Activated CD8-positive, alpha-beta memory T cell treated with anti-CD3 and anti-CD28 coated beads for 36 hours (primary cell): Measurements from ENCODE around the gene RABGGTA. TPM values are rescaled to one million over a fixed set of nuclear protein-coding genes. Genes with fewer than 3 reads are reported as not detected.

Experiments used
- CTCF ChIA-PET: fragments of 350-600 bp; sonication (Branson Sonifier 250); formaldehyde crosslinking; loops from one replicate; lab custom pipeline; 2021; ENCODE audit warnings: antibody characterized with exemption; lab: Charles Lee
- POLR2A ChIA-PET: fragments of 350-600 bp; sonication (Branson Sonifier 250); formaldehyde crosslinking; loops from one replicate; lab custom pipeline; 2021; ENCODE audit warnings: antibody characterized with exemption; lab: Charles Lee
- total RNA-seq, 2 experiments: library from RNA; stranded (reverse); gene quantifications; one replicate each; pipeline ENCODE4 v1.2.3, GENCODE V29; 2021

Gene RABGGTA
- total RNA-seq, 2 experiments from 2014 or later = 33.0 to 37.9 TPM

DNA sequence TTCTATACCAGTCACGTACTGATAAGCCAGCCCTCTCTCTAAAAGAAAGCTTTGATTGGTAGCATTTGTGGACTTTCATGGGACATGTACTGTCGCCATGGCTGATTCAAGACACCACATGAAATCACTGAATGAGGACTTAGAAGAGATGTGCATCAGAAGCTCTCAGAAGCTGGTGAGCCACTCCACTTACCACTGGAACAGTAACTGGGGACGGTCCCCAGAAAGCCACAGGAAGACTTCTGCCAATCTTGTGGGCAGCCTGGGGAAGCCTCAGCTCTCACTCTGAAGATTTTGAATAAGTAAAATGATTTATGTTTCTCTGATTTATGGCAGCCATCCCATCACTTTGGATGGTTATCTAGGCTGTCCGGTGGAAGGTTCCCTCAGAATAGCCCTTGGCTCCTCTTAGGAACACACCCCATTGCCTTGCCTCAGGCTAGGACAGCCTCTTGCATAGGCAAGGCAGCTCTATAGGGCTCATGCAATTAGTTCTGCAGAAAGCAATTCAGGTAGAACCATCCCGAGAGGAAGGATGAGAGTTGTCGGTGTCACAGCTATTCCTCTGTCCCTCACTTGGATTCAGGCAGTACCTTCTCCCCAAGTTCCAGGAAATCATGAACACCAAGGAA lies 18.4 kb upstream of the RABGGTA start:
- ChIA-PET CTCF (interaction anchor here (0.8 to 3.7 kb wide), 7 partner anchors 10 to 47 kb away, joined by 3 to 18 read pairs (median 4); partner anchors contain the start of genes DHRS1, NOP9, RABGGTA and TINF2), POLR2A (interaction anchor here (0.6 to 2.0 kb wide), 4 partner anchors 15 to 75 kb away, joined by 3 to 18 read pairs (median 7); no protein-coding TSS in a partner anchor)

DNA sequence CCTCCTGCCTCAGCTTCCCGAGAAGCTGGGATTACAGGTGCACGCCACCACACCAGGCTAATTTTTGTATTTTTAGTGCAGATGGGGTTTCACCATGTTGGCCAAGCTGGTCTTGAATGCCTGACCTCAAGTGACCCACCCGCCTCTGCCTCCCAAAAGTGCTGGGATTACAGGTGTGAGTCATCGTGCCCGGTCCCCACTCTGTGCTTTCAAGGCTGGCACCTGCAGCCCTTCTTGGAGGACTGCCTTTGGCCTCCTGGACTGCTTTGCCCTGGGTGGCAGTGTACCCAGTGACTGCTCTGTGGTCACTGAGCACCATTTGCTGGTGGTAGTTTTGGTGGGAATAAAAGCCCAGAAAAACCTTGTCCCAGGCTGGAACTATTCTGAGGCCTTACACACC lies 15.6 kb upstream of the RABGGTA start:
- ChIA-PET POLR2A (no interaction called here), CTCF (interaction anchor here (1.5 kb wide), 1 partner anchor 11 kb away, joined by 4 read pairs; no protein-coding TSS in a partner anchor)

DNA sequence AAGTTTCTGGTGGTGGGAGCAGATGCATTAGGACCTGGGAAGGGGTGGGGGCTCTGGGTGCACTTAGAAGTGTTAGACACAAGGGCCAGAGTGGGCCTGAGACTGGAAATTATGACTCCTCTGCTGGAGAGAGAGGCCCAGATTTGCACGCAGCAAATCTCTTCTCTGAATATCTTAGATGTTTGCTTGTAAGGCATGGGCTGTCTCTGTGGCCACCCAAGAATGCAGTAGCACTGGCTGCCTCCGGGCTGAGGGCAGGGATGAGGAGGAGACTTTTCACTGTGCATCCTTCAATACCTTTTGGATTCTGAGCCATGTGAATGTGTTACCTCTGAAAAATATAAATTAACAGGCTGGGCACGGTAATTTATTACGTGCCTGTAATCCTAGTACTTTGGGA lies 14.0 kb upstream of the RABGGTA start:
- ChIA-PET POLR2A (no interaction called here), CTCF (interaction anchor here (2.5 kb wide), 1 partner anchor 22 kb away, joined by 7 read pairs; the partner anchor contains the start of gene CIDEB)

GRCh38 chr14:24284501-24285035 lies 13.2 kb upstream of the RABGGTA start:
- CTCF ChIA-PET = interaction anchor here (2.5 kb wide), 1 partner anchor 23 kb away, joined by 7 read pairs; the partner anchor contains the start of gene CIDEB
- POLR2A ChIA-PET = no interaction called here

DNA sequence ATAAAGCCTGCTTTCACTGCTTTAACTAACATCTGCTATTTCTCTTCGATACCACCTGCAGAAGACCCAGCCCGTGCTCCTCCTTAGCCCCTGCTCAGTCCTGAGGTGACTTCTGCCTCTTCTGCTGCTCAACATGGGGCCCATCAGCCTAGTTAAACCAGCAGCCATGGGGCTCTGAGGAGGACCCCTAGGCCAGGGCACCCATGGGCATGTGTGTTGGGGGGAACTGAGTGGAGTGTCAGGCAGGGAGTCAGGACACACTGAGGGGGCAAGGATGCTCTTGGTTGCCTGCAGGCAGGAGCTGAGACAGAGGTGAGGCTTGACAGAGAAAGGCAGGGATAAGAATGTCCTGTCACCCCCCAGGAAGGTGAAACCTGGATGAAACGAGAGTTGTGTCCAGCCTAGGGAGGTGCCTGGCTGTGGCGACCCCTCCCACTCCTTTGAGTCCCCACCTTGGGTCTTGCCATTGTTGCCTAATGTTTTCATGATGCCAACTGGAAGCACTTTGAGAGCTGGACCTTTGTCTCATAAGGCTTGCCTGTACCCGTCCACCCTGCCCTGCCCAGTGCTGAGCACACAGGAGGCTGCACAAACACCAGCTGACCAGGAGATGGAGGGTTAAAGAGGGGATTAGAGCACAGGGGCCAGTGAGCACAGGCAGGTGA lies 12.5 kb upstream of the RABGGTA start:
- ChIA-PET POLR2A (no interaction called here), CTCF (interaction anchor here (2.5 kb wide), 1 partner anchor 24 kb away, joined by 7 read pairs; the partner anchor contains the start of gene CIDEB)

DNA sequence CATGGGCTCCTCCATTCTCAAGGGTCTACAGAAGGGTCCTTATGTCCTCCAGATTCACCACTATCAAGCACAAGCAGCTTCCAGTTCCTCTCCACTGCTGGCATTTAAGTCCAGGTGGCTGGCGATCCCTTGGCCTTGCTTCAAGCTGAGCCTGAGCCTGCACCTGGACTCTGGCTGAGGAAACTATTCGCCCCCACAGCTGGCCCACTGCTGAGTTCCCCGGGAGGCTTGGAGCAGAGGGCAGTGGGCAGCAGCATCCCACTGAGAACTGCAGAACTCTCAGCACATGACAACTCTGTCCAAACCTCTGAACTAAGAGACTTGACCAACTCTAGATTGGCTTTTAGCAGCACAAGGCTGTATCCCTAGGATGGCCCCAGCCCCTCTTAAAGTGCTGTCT lies 11.3 kb upstream of the RABGGTA start:
- ChIA-PET POLR2A (no interaction called here), CTCF (interaction anchor here (0.9 to 2.5 kb wide), 3 partner anchors 8 to 25 kb away, joined by 3 to 7 read pairs (median 5); partner anchors contain the start of gene CIDEB)

DNA sequence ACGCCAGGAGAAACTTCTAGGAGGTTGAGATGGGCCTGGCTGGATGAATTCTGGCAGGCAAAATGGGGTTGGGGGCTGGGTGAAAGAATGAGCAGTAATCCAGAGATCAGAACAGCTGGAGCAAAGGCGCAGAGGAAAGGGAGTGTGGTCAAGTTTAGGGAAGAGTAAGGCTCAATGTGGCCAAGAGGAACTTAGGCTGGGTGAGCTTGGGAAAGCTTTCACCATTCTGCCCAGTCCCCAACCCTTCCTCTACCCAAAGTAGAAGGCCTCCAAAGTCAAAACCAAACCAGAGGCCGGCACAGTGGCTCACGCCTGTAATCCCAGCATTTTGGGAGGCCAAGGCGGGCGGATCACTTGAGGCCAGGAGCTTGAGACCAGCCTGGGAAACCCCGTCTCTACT lies 10.2 kb upstream of the RABGGTA start:
- POLR2A ChIA-PET = no interaction called here
- CTCF ChIA-PET = interaction anchor here (0.6 to 1.4 kb wide), 3 partner anchors 9 to 112 kb away, joined by 3 read pairs; no protein-coding TSS in a partner anchor

- CTCF ChIA-PET = interaction anchor here (1.1 to 2.9 kb wide), 4 partner anchors 11 to 33 kb away, joined by 3 to 8 read pairs (median 4); partner anchors contain the start of gene CIDEB
- POLR2A ChIA-PET = interaction anchor here (0.6 to 0.9 kb wide), 2 partner anchors 10 to 392 kb away, joined by 4 read pairs; no protein-coding TSS in a partner anchor
Measured at GRCh38 chr14:24280797-24281460, 9.5 kb upstream of the RABGGTA start.

DNA sequence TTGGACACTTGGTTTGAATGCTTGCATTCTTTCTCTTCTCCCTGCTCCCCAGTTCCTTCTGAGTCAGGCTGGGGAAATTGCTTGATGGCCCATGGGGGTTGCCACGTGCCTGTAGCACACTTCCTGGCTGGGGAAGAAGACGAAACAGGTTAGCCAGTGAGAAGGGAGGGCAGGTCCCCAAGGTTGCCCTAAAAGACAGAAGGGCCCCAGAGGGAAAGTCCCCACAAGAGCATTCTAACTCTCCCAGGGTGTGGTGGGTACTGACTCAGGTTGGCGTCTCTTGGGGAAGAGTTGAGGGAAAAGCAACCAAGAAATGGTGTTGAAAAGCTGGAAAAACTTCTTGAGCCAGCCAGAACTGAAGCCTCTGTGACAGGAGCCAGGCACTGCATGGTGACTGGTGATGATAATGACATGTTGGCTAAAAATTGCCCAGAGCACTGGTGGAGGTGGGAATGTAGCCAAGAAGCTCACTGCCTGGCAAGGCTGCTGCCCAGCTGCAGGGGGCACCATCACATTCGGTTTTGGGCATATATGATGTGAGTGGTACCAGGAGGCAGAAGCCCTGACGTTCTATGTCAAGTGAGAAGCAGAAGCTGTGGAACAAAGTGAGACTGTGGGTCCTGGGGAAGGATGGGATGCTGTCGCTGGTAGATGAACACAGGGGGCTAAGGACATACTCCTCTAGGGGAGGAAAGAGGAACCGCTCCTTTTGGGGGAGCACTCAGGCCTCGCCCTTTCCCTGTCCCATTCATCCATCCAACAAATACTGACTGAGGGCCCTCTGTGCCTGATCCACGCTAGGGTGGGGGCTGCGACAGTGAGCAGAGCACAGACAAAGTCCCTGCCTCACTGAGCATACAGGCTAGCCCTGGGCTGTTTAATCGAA lies 8.1 kb upstream of the RABGGTA start:
- POLR2A ChIA-PET = interaction anchor here (0.6 to 0.9 kb wide), 3 partner anchors 9 to 32 kb away, joined by 3 to 5 read pairs (median 4); partner anchors contain the start of gene RABGGTA
- CTCF ChIA-PET = interaction anchor here (1.1 to 2.9 kb wide), 8 partner anchors 8 to 54 kb away, joined by 3 to 9 read pairs (median 4); partner anchors contain the start of genes CIDEB, DHRS1, LTB4R and NOP9

- POLR2A ChIA-PET = no interaction called here
Measured at GRCh38 chr14:24278424-24278823, 7.0 kb upstream of the RABGGTA start.

DNA sequence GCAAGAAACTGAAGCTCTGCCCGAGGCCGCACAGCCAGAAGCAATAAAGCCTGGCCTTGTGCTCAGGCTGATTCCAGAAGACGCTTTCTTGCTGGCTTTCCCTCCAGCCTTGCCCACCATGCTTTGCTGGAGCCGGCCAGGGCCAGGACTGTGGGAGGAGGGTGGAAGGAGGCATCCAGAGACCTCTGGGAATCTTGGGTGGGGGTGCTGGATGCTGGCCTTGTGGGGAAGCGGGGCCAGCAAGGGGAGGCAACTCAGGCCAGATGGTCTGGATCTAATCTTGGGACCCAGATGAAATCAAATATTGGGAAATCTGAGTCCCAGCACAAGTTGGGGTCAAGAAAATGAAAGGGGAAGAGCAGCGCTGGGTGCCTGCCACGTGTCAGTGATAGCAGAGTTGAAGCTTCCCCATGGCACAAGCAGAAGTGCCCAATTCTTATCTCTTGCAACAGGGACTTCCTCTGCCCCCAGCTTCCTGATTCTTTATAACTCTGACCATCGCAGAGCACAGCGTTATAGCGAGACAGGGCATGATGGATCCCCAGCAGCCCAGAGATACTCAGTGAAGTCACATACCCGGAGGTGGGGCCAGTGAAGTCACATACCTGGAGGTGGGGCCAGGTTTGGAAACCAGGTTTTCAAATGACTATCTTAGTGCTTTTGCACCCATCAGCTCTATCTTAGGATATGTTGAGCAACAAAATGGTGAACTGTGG lies 6.4 kb upstream of the RABGGTA start:
- CTCF ChIA-PET = interaction anchor here (1.0 to 2.9 kb wide), 3 partner anchors 14 to 35 kb away, joined by 3 to 8 read pairs (median 3); partner anchors contain the start of gene CIDEB
- POLR2A ChIA-PET = no interaction called here

More at GRCh38 chr14:24278424-24278823, 7.0 kb upstream of the RABGGTA start:
- CTCF ChIA-PET = interaction anchor here (1.4 to 2.9 kb wide), 3 partner anchors 14 to 55 kb away, joined by 3 to 8 read pairs (median 4); partner anchors contain the start of gene CIDEB

GRCh38 chr14:24277071-24277470 lies 5.7 kb upstream of the RABGGTA start:
- ChIA-PET CTCF (interaction anchor here (1.0 to 1.4 kb wide), 2 partner anchors 31 to 34 kb away, joined by 3 read pairs; partner anchors contain the start of gene CIDEB), POLR2A (no interaction called here)

GRCh38 chr14:24274101-24274543 lies 2.7 kb upstream of the RABGGTA start:
- POLR2A ChIA-PET = interaction anchor here (1.4 to 2.1 kb wide), 3 partner anchors 16 to 27 kb away, joined by 3 to 12 read pairs (median 7); partner anchors contain the start of genes DHRS1 and NOP9
- CTCF ChIA-PET = interaction anchor here (0.6 to 2.9 kb wide), 10 partner anchors 15 to 80 kb away, joined by 3 to 10 read pairs (median 4); partner anchors contain the start of gene TINF2

GRCh38 chr14:24273422-24273998 lies 2.1 kb upstream of the RABGGTA start:
- POLR2A ChIA-PET = interaction anchor here (0.5 to 2.1 kb wide), 4 partner anchors 17 to 185 kb away, joined by 3 to 12 read pairs (median 6); partner anchors contain the start of genes DHRS1 and NOP9

GRCh38 chr14:24272467-24272866 lies 1.1 kb upstream of the RABGGTA start:
- ChIA-PET POLR2A (no interaction called here), CTCF (interaction anchor here (1.2 to 3.8 kb wide), 4 partner anchors 17 to 30 kb away, joined by 3 to 17 read pairs (median 16); partner anchors contain the start of gene TINF2)

More at GRCh38 chr14:24273422-24273998, 2.1 kb upstream of the RABGGTA start:
- CTCF ChIA-PET = interaction anchor here (0.6 to 2.9 kb wide), 10 partner anchors 16 to 79 kb away, joined by 3 to 10 read pairs (median 4); partner anchors contain the start of gene TINF2
